DND-41 (cell line): Measurements from ENCODE around the gene TGFA.

Experiments
- EZH2 ChIP-seq: IDR thresholded peaks from 3 replicates; pipeline ENCODE4 v1.6.1; 2012; ENCODE audit warnings: borderline replicate concordance, low read depth, mild to moderate bottlenecking, moderate library complexity, low read length, inconsistent platforms; ENCODE audit not compliant: severe bottlenecking
- TF ChIP-seq, protein P1 (sequence below): IDR thresholded peaks from 2 replicates; pipeline ENCODE4 v1.5.1; 2012; ENCODE audit warnings: borderline replicate concordance, low read length, moderate library complexity, mild to moderate bottlenecking; ENCODE audit not compliant: poor library complexity, severe bottlenecking; ENCODE audit errors: extremely low read depth

DNA sequence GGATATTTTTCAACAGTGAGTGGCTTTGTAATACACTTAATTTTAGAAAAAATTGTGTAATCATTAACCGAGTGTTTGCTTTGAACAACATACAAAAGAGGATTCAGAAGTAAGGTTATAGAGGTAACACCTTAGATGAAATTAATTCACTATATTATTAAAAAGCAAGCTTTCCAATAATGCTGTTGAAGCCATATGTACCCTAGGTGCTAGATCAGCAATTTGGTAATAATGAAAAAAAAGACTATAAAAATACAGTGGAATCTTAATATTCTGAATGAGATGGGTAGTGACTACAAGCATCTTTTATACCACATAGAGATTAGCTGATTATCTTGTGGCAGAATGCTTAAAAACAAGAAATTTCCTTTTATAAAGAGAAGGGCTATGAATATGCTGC, 136.6 kb downstream of the TGFA start:
- TF ChIP-seq, protein P1, sequence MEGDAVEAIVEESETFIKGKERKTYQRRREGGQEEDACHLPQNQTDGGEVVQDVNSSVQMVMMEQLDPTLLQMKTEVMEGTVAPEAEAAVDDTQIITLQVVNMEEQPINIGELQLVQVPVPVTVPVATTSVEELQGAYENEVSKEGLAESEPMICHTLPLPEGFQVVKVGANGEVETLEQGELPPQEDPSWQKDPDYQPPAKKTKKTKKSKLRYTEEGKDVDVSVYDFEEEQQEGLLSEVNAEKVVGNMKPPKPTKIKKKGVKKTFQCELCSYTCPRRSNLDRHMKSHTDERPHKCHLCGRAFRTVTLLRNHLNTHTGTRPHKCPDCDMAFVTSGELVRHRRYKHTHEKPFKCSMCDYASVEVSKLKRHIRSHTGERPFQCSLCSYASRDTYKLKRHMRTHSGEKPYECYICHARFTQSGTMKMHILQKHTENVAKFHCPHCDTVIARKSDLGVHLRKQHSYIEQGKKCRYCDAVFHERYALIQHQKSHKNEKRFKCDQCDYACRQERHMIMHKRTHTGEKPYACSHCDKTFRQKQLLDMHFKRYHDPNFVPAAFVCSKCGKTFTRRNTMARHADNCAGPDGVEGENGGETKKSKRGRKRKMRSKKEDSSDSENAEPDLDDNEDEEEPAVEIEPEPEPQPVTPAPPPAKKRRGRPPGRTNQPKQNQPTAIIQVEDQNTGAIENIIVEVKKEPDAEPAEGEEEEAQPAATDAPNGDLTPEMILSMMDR, result no peak
- no peak for TF ChIP-seq EZH2
